C1 segment of cervical spinal cord (tissue), 14 donors: ENCODE results near the gene IRF2BP1.
"Not testable (repeated sequence)": the region's sequence is repeated elsewhere in the genome, so short reads cannot be mapped to it uniquely, and the experiment has no call there.

Experiments
- DNase-seq, 14 donors: peaks; one replicate each; lab custom pipeline; 2025; lab: John Stamatoyannopoulos, UW

IRF2BP1 gene

DNA sequence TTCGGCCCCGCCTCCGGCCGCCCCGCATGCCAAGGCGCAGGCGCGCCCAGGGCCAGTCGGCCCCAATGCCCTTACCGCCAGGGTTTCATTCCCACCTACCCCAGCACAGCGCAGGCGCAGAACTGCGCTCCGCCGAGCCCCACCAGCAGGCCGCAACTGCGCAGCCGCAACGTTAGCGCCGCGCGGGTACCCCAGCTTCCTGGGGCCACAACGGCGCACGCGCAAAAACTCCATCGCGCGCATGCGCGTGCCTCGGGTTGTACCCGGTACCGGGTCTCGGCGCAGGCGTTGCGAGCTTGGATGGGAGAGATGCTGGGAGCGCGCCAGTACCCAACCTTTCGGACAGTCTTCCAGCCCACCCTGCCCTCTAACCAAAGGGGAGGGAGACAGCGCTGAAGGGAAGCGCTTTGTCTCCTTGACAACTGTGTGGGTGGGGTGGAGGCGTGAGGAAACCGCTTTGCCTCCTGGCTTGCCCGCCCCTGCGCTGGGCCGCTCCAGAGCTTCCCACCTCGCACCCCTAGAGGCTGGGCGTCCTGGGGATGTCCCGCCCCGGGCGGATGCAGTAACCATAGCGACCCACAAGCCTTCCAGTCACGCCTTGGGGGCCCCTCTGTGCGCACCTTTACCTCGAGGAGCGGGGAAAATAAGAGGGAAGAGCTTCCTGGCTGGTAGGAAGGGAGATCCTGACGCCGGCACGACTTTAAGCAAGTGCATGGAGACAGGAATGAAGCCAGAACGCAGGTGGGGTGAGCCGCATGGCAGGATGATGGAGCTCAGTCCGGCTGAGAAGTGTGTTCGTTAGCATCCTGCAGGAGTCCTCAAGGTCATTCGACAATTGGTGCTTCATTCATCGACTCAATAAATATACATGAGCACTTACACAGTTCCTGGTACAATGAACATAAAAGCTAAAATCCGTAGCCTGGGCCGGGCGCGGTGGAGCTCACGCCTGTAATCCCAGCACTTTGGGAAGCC is 17.0 kb upstream of the IRF2BP1 start:
- peak; percentile 80 to 100 (median 97) for DNase-seq

DNA sequence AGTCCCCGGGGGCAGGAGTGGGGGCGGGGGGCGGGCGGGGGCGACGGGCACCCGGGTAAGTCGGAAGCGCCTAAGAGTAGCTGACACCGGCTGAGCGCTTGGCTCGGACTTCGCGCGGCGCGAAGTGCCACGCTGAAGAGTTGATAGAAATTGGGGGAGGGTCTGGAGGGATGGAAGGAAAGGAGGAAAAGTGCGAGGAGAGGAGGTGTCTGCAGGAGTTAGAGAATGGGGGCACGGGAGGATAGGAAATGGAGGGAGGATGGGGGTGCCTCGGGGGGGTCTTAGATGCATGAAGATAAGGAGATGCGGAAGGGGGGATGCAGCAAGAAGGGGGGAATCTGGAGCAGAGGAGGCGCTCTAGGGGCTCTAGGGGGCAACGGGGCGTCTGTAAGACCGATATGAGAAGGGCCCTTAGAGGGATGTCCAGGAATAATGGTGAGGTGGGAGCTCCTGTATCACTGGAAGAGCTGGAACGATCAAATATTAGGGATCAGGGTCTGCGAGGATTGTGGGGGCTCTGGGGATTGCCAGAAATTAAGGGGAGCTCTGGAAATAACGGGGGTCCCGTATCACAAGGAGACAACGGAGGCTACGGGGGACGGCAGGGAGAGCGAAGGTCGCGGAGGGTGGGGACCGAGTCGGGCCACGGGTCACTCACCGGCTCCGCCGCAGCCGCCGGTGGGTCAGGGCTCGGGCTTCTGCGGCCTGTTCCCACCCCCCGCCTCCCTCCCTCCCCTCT is 16.1 kb upstream of the IRF2BP1 start, which contains the start of gene MYPOP:
TSS of gene MYPOP (minus strand) at position 702 of the 739 bp plus-strand sequence. CDS start 840 bp downstream, outside the sequence.
- DNase-seq = peak in 1 of 14 donors; percentile 44

GRCh38 chr19:45901432-45901911 is 15.5 kb upstream of the IRF2BP1 start:
- DNase-seq = peak in 1 of 14 donors; percentile 33

DNA sequence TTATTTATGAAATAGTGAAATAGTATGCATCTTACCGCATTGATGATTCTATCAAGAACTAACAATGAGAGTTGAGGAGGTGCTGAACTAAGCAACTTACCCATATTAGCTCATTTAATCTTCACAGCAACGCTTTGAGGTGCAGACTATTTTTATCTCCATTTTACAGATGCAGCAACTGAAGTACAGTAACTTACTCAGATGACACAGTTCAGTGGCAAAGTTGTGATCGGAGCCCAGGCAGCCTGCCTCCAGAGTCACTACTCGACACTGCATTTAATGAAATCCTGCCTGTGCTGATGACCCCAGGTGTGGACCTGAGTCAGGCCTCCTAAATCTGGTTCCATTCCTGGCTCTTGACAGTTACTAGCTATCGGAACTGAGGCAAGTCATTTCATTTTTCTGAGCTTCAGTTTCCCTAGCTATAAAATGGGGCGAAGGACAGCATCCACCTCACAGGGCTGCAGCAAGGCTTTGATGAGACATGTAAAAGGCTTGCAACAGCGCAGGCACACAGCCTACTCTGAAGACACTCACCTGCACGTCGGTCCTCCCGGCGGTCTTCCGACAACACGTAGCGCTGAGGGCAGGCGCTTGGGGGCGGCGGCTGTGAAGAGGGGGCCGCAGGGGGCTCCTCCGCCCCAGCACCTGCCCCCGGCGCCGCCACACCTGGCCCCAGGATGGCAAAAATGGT is 14.9 kb upstream of the IRF2BP1 start:
- DNase-seq = no peak

GRCh38 chr19:45899919-45900589 is 14.1 kb upstream of the IRF2BP1 start:
- DNase-seq = no peak

DNA sequence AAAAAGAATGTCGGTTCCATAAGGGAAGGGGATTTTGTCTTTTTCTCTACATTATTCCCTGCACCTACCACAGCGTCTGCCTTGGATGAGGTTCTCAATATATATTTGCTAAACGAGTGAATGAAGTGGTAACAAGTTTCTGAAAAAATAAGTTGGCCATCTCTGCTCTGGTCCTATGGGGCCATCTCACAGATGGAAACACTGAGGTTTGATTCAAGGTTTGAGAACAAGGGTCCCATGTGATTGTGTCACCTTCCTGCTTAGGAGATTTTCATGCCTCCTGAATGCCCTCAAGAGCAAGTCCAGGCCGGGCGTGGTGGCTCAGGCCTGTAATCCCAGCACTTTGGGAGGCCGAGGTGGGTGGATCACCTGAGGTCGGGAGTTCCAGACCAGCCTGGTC is 13.3 kb upstream of the IRF2BP1 start:
- no peak for DNase-seq

DNA sequence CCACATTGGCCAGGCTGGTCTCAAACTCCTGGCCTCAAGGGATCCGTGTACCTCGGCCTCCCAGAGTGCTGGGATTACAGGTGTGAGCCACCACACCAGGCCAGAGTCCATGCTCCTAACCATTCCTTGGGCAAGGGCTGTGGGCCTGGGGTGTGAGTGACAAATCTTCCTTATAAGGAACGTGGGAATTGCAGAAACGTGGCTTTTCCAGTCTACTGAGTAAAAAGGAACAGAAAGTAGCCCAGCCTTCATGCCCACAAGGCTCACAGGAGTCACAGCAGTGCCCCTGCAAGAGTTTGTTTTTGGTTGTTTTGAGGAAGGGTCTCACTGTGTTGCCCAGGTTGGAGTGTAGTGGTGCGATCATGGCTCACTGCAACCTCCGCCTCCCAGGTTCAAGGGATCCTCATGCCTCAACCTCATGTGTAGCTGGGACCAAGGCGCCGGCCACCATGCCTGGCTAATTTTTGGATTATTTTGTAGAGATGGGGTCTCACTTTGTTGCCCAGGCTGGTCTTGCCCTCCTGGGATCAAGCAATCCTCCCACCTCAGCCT is 11.4 kb upstream of the IRF2BP1 start:
- no peak for DNase-seq

GRCh38 chr19:45895983-45896599 is 10.2 kb upstream of the IRF2BP1 start:
- DNase-seq = not testable (repeated sequence)

DNA sequence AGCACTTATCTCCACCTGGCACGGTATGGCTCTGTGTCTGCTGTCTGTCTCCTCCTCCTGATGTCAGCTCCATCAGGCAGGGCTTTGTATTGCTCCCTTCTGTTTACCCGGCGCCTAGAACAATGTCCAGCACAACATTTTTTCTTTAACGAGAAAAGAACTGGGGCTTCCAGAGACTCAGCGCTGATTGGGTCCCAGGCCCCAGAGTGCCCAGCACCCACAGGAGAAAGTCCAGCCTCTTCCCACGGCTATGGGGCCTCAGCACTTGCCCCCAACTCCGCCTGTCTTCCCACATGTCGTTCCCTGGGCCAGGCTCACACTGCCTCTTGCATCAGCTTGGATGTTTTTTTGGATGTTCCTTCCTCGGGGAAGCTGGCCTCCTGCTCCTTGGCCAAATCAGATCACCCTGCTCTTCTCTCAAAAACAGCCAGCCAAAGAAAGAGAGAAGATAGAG is 9.6 kb upstream of the IRF2BP1 start:
- DNase-seq = peak in 2 of 14 donors; percentile 14 to 29

DNA sequence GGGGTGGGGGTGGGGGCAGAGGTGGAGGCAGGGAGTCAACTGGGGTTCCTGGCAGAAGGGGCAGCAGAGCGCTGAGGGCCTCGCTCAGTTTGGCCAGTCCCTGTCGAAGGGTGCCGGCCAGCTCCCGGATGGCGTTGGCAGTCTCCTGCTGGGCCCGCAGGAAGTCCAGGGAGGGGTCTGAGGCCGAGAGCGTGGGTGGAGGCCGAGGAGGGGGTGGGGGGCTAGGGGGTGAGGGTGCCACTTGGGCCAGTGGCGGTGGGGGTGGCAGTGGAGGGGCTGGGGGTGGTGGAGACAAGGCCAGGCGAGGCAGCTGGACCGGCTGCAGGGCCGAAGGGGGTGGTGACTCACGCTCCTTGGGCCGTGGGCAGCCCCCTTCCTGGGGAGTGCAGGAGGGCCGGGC is 4.9 kb upstream of the IRF2BP1 start:
- no peak for DNase-seq

GRCh38 chr19:45889210-45889885 is 3.4 kb upstream of the IRF2BP1 start:
- no peak for DNase-seq

GRCh38 chr19:45887200-45887710 is 1.3 kb upstream of the IRF2BP1 start:
- DNase-seq = no peak

DNA sequence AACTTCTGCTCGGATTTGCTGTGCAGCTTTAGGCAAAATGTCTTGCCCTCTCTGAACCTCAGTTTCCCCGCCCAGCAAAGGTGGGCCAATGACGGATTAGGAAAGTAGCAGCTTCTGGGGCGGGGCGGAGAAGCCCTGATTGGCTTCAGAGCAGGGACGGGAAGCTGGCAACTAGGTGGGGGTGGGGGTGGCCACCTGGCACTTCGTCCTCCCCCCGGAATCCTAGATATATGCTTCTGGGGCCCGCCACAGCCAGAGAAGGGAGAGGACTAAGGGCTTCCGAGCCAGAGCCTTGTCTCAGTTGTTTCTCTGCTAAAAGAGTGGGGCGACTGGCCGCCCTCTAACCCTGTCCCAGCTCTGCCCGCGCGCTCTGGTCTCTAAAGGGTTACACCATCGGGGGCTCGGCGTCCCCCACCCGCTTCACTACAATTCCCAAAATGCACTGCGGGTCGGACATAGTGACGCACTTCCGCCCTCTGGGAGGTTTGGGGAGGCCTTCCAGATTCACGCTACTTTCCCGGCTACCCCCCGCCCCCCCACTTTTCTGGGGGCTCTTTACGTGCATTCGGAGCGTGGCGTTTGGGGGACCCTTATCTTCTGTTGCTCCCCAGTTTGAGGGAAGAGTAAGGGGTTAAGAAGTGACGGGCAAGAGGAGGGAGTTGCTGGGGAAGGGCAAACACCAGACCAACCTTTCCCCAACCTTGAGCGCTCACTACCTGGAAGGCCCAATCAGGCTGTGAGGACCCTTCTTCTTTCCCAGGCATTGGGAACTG is 672 bp upstream of the IRF2BP1 start:
- DNase-seq = peak; percentile 68 to 93 (median 86)

GRCh38 chr19:45884682-45885555 is 1.0 kb downstream of the IRF2BP1 start:
- peak in 2 of 14 donors; percentile 6 to 36 for DNase-seq

- no peak for DNase-seq
Measured at GRCh38 chr19:45883881-45884681, 1.9 kb downstream of the IRF2BP1 start.

DNA sequence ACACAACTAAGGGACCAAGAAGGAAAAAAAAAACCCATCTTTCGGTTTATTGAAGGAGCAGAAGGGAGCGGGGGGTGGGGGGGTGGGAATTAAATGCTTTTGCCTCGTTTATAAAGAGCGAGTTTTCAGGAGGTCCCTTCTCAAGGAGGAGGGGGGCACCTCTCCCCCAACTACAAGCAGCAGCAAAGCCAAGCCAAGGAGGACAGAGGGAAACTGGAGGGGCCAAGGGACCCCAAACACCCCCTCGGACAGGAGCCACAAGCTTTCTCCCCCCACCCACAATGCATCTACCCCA is 2.4 kb downstream of the IRF2BP1 start:
- no peak for DNase-seq
